GM12878 (cell line): ENCODE results near the gene MAP4K5. TPM values are rescaled to one million over a fixed set of nuclear protein-coding genes. Genes with fewer than 3 reads are reported as not detected.
A peak's percentile ranks its signal among the peaks of the same experiment; 100 is the strongest.

Source experiments
- BCL11A ChIP-seq: IDR thresholded peaks from 2 replicates; pipeline ENCODE4 v1.6.1; 2011; ENCODE audit warnings: low read depth, low read length
- BHLHE40 ChIP-seq, 2 experiments: fragments of 450-650 bp in 1 of 2; IDR thresholded peaks; 2 replicates each; pipeline ENCODE4 v1.6.1; 2011 to 2017; ENCODE audit warnings: low read depth in 2 of 2, borderline replicate concordance in 1 of 2, improper control_type of control experiment in 1 of 2, low read length in 1 of 2, mild to moderate bottlenecking in 1 of 2
- BRCA1 ChIP-seq: IDR thresholded peaks from 2 replicates; pipeline ENCODE4 v1.6.1; 2011; ENCODE audit warnings: low read depth, low read length, improper control_type of control experiment
- CBX5 ChIP-seq: sonication (generic); IDR thresholded peaks from 2 replicates; pipeline ENCODE4 v1.6.1; 2016; ENCODE audit warnings: low read depth, moderate library complexity, mild to moderate bottlenecking, inconsistent platforms
- CTCF ChIP-seq, 3 experiments: IDR thresholded peaks in 2 of 3; conservative IDR thresholded peaks in 1 of 3; 2 replicates each; pipeline ENCODE4 v1.5.1; 2011; ENCODE audit warnings: low read depth in 3 of 3, low read length in 3 of 3, mild to moderate bottlenecking in 3 of 3, control low read depth in 2 of 3, moderate library complexity in 2 of 3, inconsistent platforms in 1 of 3, mixed read lengths in 1 of 3; ENCODE audit not compliant: control insufficient read depth in 2 of 3, insufficient read depth in 1 of 3; ENCODE audit errors: extremely low read depth in 1 of 3
- ETV6 ChIP-seq, 2 experiments: fragments of 450-650 bp in 1 of 2; IDR thresholded peaks in 1 of 2; conservative IDR thresholded peaks in 1 of 2; 2 replicates each; pipeline ENCODE4 v1.6.1; 2014; ENCODE audit warnings: antibody characterized with exemption in 1 of 2, borderline replicate concordance in 1 of 2, low read depth in 1 of 2, mild to moderate bottlenecking in 1 of 2, moderate library complexity in 1 of 2
- EZH2 ChIP-seq: IDR thresholded peaks from 2 replicates; pipeline ENCODE4 v1.6.1; 2012; ENCODE audit warnings: low read depth, mild to moderate bottlenecking, control low read depth, inconsistent platforms, low read length, borderline replicate concordance; ENCODE audit not compliant: control insufficient read depth
- GABPA ChIP-seq: IDR thresholded peaks from 2 replicates; pipeline ENCODE4 v1.6.1; 2014; ENCODE audit warnings: antibody characterized with exemption, low read depth, mild to moderate bottlenecking, inconsistent platforms
- KDM1A ChIP-seq: fragments of 200-600 bp; sonication (generic); IDR thresholded peaks from 2 replicates; pipeline ENCODE4 v1.6.1; 2016; ENCODE audit warnings: borderline replicate concordance
- KLF5 ChIP-seq: fragments of 450-650 bp; IDR thresholded peaks from 2 replicates; pipeline ENCODE4 v1.6.1; 2014; ENCODE audit warnings: mild to moderate bottlenecking; ENCODE audit not compliant: partially characterized antibody
- MTA2 ChIP-seq: fragments of 450-650 bp; IDR thresholded peaks from 2 replicates; pipeline ENCODE4 v1.6.1; 2016; ENCODE audit warnings: low read depth, mild to moderate bottlenecking, moderate library complexity
- MYC ChIP-seq: IDR thresholded peaks from 2 replicates; pipeline ENCODE4 v1.6.1; 2011; ENCODE audit warnings: mild to moderate bottlenecking, low read length, moderate library complexity, inconsistent platforms; ENCODE audit not compliant: insufficient read depth, insufficient replicate concordance, insufficient read length, severe bottlenecking
- NFYB ChIP-seq: IDR thresholded peaks from 2 replicates; pipeline ENCODE4 v1.6.1; 2011; ENCODE audit warnings: low read depth, mild to moderate bottlenecking, low read length, improper control_type of control experiment, moderate library complexity; ENCODE audit not compliant: insufficient read depth
- NR2C2 ChIP-seq: IDR thresholded peaks from 2 replicates; pipeline ENCODE4 v1.6.1; 2011; ENCODE audit warnings: borderline replicate concordance, low read depth; ENCODE audit not compliant: control insufficient read depth, insufficient read length
- NR2F1 ChIP-seq: fragments of 450-650 bp; conservative IDR thresholded peaks from 2 replicates; pipeline ENCODE4 v1.6.1; 2017; ENCODE audit warnings: mild to moderate bottlenecking
- NRF1 ChIP-seq: conservative IDR thresholded peaks from 2 replicates; pipeline ENCODE4 v1.6.1; 2011; ENCODE audit warnings: mild to moderate bottlenecking, low read depth, low read length, improper control_type of control experiment
- POLR2A ChIP-seq: IDR thresholded peaks from 2 replicates; pipeline ENCODE4 v1.6.1; 2011; ENCODE audit warnings: low read depth, mild to moderate bottlenecking, low read length
- POU2F2 ChIP-seq: IDR thresholded peaks from 3 replicates; pipeline ENCODE4 v1.6.1; 2011; ENCODE audit warnings: low read depth, mild to moderate bottlenecking, low read length, borderline replicate concordance
- RFX5 ChIP-seq: IDR thresholded peaks from 2 replicates; pipeline ENCODE4 v1.6.1; 2011; ENCODE audit warnings: low read depth, low read length, improper control_type of control experiment
- SIN3A ChIP-seq: IDR thresholded peaks from 2 replicates; pipeline ENCODE4 v1.6.1; 2012; ENCODE audit warnings: low read depth, low read length, improper control_type of control experiment
- SREBF1 ChIP-seq: IDR thresholded peaks from 2 replicates; pipeline ENCODE4 v1.6.1; 2012; ENCODE audit warnings: mild to moderate bottlenecking, low read length
- SREBF2 ChIP-seq: IDR thresholded peaks from 2 replicates; pipeline ENCODE4 v1.6.1; 2012; ENCODE audit warnings: mild to moderate bottlenecking, low read length
- SUZ12 ChIP-seq: fragments of 200-600 bp; sonication (generic); IDR thresholded peaks from one replicate; pipeline ENCODE4 v1.6.1; 2018; ENCODE audit warnings: antibody characterized with exemption, mild to moderate bottlenecking; ENCODE audit not compliant: unreplicated experiment
- YY1 ChIP-seq: IDR thresholded peaks from 2 replicates; pipeline ENCODE4 v1.6.1; 2011; ENCODE audit warnings: low read depth, mild to moderate bottlenecking, low read length
- ZNF24 ChIP-seq: fragments of 450-650 bp; IDR thresholded peaks from 2 replicates; pipeline ENCODE4 v1.6.1; 2017; ENCODE audit warnings: antibody characterized with exemption, mild to moderate bottlenecking
- polyA plus RNA-seq, 11 experiments: library from polyadenylated mRNA; depleted of rRNA in 4 of 11; unstranded in 6 of 11; stranded (reverse) in 5 of 11; fragments of >200 nt; fragmentation: Nextera tagmentation in 4 of 11; fragmentation: Illumina TruSeq in 1 of 11; extraction: Ambion mirVana in 4 of 11; extraction: Trizol in 1 of 11; gene quantifications; 1 replicate in 1 of 11; 2 replicates in 10 of 11; pipeline versions ENCODE4 v1.2.1 to v1.2.3, GENCODE V29; 2011 to 2016; ENCODE audit warnings: inconsistent platforms in 2 of 11, missing spikeins in 2 of 11, low read depth in 1 of 11
- total RNA-seq, 4 experiments: library from RNA; depleted of rRNA in 3 of 4; stranded (reverse); fragments of >200 nt in 3 of 4; fragmentation: Illumina TruSeq in 1 of 4; extraction: Trizol in 1 of 4; gene quantifications; 2 replicates each; pipeline versions ENCODE4 v1.2.1 to v1.2.3, GENCODE V29; 2013 to 2021
- TF ChIP-seq, protein P1 (sequence below): fragments of 450-650 bp; IDR thresholded peaks from 2 replicates; pipeline ENCODE4 v1.6.1; 2017; ENCODE audit warnings: low read depth, mild to moderate bottlenecking, moderate library complexity

MAP4K5 gene
- total and polyA plus RNA-seq, 10 of the 15 experiments (the other 5 are each of a cell fraction or from before 2014, with no cell fraction given): 9.1 to 41.3 (median 30.1) TPM

GRCh38 chr14:50532502-50533240 lies at the start of gene MAP4K5 (continued):
- TF ChIP-seq CTCF (IDR thresholded peaks at IDR 0.05 in 2 of 3, conservative IDR thresholded peaks at IDR 0.05 in 1 of 3; ENCODE audit: control insufficient read depth in 2 of 3, extremely low read depth in 1 of 3, insufficient read depth in 1 of 3, low read depth in 3 of 3, low read length in 3 of 3) (peak; percentile 89 to 99 (median 92); a peak in 5 of 6 replicates), MYC (no peak), RFX5 (no peak), KDM1A (no peak), ETV6 (conservative IDR thresholded peaks at IDR 0.05 in 1 of 2, IDR thresholded peaks at IDR 0.05 in 1 of 2; ENCODE audit: borderline replicate concordance in 1 of 2, low read depth in 1 of 2) (no peak; a peak in 1 of 4 replicates), POLR2A (no peak; the same call in 1 of the 2 replicates), KLF5 (no peak), SREBF2 (no peak), ZNF24 (no peak), EZH2 (no peak), POU2F2 (peak; percentile 63; the same call in 1 of the 3 replicates), NR2C2 (no peak), GABPA (no peak), MTA2 (peak; percentile 69; the same call in 1 of the 2 replicates), BCL11A (no peak), YY1 (peak; percentile 81), NRF1 (0 out of 2 replicates have a peak, but pooled peaks have one; percentile 14), BRCA1 (no peak), NR2F1 (peak; percentile 55), SREBF1 (no peak), SIN3A (0 out of 2 replicates have a peak, but pooled peaks have one; percentile 67), CBX5 (no peak), BHLHE40 (IDR thresholded peaks at IDR 0.05; ENCODE audit: borderline replicate concordance in 1 of 2, low read depth in 2 of 2, low read length in 1 of 2) (peak; percentile 74 to 93; a peak in 3 of 4 replicates), SUZ12 (no peak), NFYB (no peak)
- TF ChIP-seq, protein P1, sequence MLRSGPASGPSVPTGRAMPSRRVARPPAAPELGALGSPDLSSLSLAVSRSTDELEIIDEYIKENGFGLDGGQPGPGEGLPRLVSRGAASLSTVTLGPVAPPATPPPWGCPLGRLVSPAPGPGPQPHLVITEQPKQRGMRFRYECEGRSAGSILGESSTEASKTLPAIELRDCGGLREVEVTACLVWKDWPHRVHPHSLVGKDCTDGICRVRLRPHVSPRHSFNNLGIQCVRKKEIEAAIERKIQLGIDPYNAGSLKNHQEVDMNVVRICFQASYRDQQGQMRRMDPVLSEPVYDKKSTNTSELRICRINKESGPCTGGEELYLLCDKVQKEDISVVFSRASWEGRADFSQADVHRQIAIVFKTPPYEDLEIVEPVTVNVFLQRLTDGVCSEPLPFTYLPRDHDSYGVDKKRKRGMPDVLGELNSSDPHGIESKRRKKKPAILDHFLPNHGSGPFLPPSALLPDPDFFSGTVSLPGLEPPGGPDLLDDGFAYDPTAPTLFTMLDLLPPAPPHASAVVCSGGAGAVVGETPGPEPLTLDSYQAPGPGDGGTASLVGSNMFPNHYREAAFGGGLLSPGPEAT: no peak
